Posterior cingulate gyrus (tissue), 11 donors: Measurements from ENCODE around the gene ZFYVE19.

ENCODE experiments used
- DNase-seq, 10 donors: peaks; one replicate each; pipeline versions ENCODE4 v3.0.0 to v3.0.0-alpha.2; 2020 to 2021; ENCODE audit warnings: mixed read lengths in 3 of 10
- intact Hi-C: fragments of 100-400 bp; cut with DNase I; formaldehyde crosslinking; loops from one replicate; pipeline ENCODE4 v1.15.1; 2023

Gene ZFYVE19

GRCh38 chr15:40807028-40807887, at the start of gene ZFYVE19, which contains the start of gene DNAJC17:
TSS of gene ZFYVE19 (plus strand) at chr15:40807089. CDS start at chr15:40807590, 501 bp downstream.
TSS of gene DNAJC17 (minus strand) at chr15:40807473. CDS start at chr15:40807446, 27 bp downstream.
- intact Hi-C loops, result loop anchor here (1.0 to 5.0 kb wide), 4 partner anchors 52 to 220 kb away; partner anchors contain the start of genes RMDN3 and VPS18
- DNase-seq, result peak; percentile 95 to 100 (median 98)

- peak in 1 of 10 donors; percentile 3 for DNase-seq
- intact Hi-C loops, result loop anchor here (10.0 kb wide), 1 partner anchor 195 kb away; the partner anchor contains the start of genes CCDC32 and RPUSD2
These were observed 46.9 kb upstream of the ZFYVE19 start for GRCh38 chr15:40759961-40760360.

GRCh38 chr15:40762919-40763800, 43.7 kb upstream of the ZFYVE19 start:
- intact Hi-C loops, result no loop called here
- DNase-seq, result peak in 5 of 10 donors; percentile 38 to 90 (median 85)

GRCh38 chr15:40763801-40764628, 42.9 kb upstream of the ZFYVE19 start, which contains the start of gene GCHFR:
TSS of gene GCHFR (plus strand) at chr15:40764068. CDS start at chr15:40764181, 113 bp downstream.
- intact Hi-C loops, result no loop called here

GRCh38 chr15:40764629-40765103, 42.2 kb upstream of the ZFYVE19 start:
- DNase-seq, result peak in 1 of 10 donors; percentile 62
- intact Hi-C loops, result no loop called here

More at GRCh38 chr15:40763801-40764628, 42.9 kb upstream of the ZFYVE19 start, which contains the start of gene GCHFR:
- DNase-seq, result peak in 8 of 10 donors; percentile 35 to 94 (median 64)

GRCh38 chr15:40766194-40766815, 40.6 kb upstream of the ZFYVE19 start:
- no peak for DNase-seq
- intact Hi-C loops, result no loop called here

- peak in 2 of 10 donors; percentile 58 to 68 for DNase-seq
- intact Hi-C loops, result no loop called here
These were observed 39.7 kb upstream of the ZFYVE19 start for GRCh38 chr15:40766906-40767837.

- intact Hi-C loops, result no loop called here
- DNase-seq, result peak in 1 of 10 donors; percentile 62
These were observed 38.9 kb upstream of the ZFYVE19 start for GRCh38 chr15:40767838-40768500.

- intact Hi-C loops, result no loop called here
- no peak for DNase-seq
These were observed 38.2 kb upstream of the ZFYVE19 start for GRCh38 chr15:40768521-40769273.

GRCh38 chr15:40769274-40770146, 37.4 kb upstream of the ZFYVE19 start, which contains the start of gene C15orf62:
TSS of gene C15orf62 (plus strand) at chr15:40769980. CDS start at chr15:40770496, 516 bp downstream.
- DNase-seq, result peak in 3 of 10 donors; percentile 41 to 87 (median 85)
- intact Hi-C loops, result no loop called here

GRCh38 chr15:40770147-40770721, 36.7 kb upstream of the ZFYVE19 start:
- intact Hi-C loops, result no loop called here
- DNase-seq, result peak in 1 of 10 donors; percentile 83

GRCh38 chr15:40771242-40771641, 35.6 kb upstream of the ZFYVE19 start:
- no peak for DNase-seq
- intact Hi-C loops, result no loop called here

- peak in 2 of 10 donors; percentile 45 to 82 for DNase-seq
- intact Hi-C loops, result no loop called here
These were observed 34.9 kb upstream of the ZFYVE19 start for GRCh38 chr15:40772014-40772413.

GRCh38 chr15:40773496-40773895, 33.4 kb upstream of the ZFYVE19 start:
- intact Hi-C loops, result no loop called here
- peak in 2 of 10 donors; percentile 53 to 55 for DNase-seq

GRCh38 chr15:40773902-40774301, 33.0 kb upstream of the ZFYVE19 start:
- intact Hi-C loops, result no loop called here
- DNase-seq, result peak in 1 of 10 donors; percentile 65
